A673 (cell line): ENCODE results near the gene RIMS4. TPM values are rescaled to one million over a fixed set of nuclear protein-coding genes. Genes with fewer than 3 reads are reported as not detected.

Source experiments
- BruUV-seq: library from RNA; stranded (reverse); fragments of 400-500 nt; replicated peaks from 2 replicates; lab custom pipeline; 2021; lab: Mats Ljungman, UMichigan
- CTCF ChIA-PET: fragments of 300-600 bp; sonication (Branson Sonifier 250); formaldehyde crosslinking; loops from one replicate; lab custom pipeline; 2022; ENCODE audit warnings: antibody characterized with exemption; lab: Charles Lee
- POLR2A ChIA-PET: fragments of 300-600 bp; sonication (Branson Sonifier 250); formaldehyde crosslinking; loops from one replicate; lab custom pipeline; 2022; ENCODE audit warnings: antibody characterized with exemption; ENCODE audit not compliant: low non-redundant PET; lab: Charles Lee
- DNase-seq: peaks from one replicate; pipeline ENCODE4 v3.0.0-alpha.2; 2015; ENCODE audit warnings: low spot score
- H3K27ac ChIP-seq: fragments of 200-600 bp; sonication (generic); 2 replicates; pipeline ENCODE4 v1.5.1; 2016; ENCODE audit warnings: mixed run types, low read depth, mild to moderate bottlenecking, mixed read lengths, antibody characterized with exemption, low read length; ENCODE audit not compliant: poor library complexity, severe bottlenecking
- H3K27me3 ChIP-seq: fragments of 200-600 bp; sonication (generic); replicated peaks from 2 replicates; pipeline ENCODE4 v1.6.1; 2017; ENCODE audit warnings: mixed run types, low read depth, mild to moderate bottlenecking, mixed read lengths, antibody characterized with exemption, low read length; ENCODE audit not compliant: insufficient read depth, poor library complexity
- H3K36me3 ChIP-seq: fragments of 200-600 bp; sonication (generic); 2 replicates; pipeline ENCODE4 v1.6.1; 2016; ENCODE audit warnings: mixed run types, mild to moderate bottlenecking, mixed read lengths, antibody characterized with exemption, low read length; ENCODE audit not compliant: insufficient read depth, poor library complexity, severe bottlenecking
- H3K4me1 ChIP-seq: fragments of 200-600 bp; sonication (generic); 2 replicates; pipeline ENCODE4 v1.6.1; 2017; ENCODE audit warnings: mixed run types, mild to moderate bottlenecking, mixed read lengths, antibody characterized with exemption, low read length; ENCODE audit not compliant: insufficient read depth, poor library complexity, severe bottlenecking
- H3K4me3 ChIP-seq: fragments of 200-600 bp; sonication (generic); 2 replicates; pipeline ENCODE4 v1.5.1; 2016; ENCODE audit warnings: low read depth, mixed run types, mild to moderate bottlenecking, mixed read lengths, low read length; ENCODE audit not compliant: poor library complexity, severe bottlenecking
- H3K9me3 ChIP-seq: fragments of 200-600 bp; sonication (generic); 2 replicates; pipeline ENCODE4 v1.6.1; 2016; ENCODE audit warnings: mixed run types, low read depth, mild to moderate bottlenecking, mixed read lengths, antibody characterized with exemption, low read length; ENCODE audit not compliant: poor library complexity, severe bottlenecking
- EZH2 ChIP-seq: fragments of 200-600 bp; sonication (generic); IDR thresholded peaks from 2 replicates; pipeline ENCODE4 v1.6.1; 2017; ENCODE audit warnings: borderline replicate concordance, low read depth, mild to moderate bottlenecking, mixed read lengths, antibody characterized with exemption, low read length; ENCODE audit not compliant: poor library complexity, severe bottlenecking
- intact Hi-C: fragments of 100-400 bp; cut with micrococcal nuclease; formaldehyde crosslinking; loops from one replicate; pipeline ENCODE4 v1.10.0; 2022; ENCODE audit not compliant: unreplicated experiment
- total RNA-seq: library from RNA; stranded (reverse); gene quantifications from 2 replicates; pipeline ENCODE4 v1.2.3, GENCODE V29; 2021
- TF ChIP-seq, protein P1 (sequence below): fragments of 300-800, 200-600 bp; sonication (generic); conservative IDR thresholded peaks from 2 replicates; pipeline ENCODE4 v1.5.1; 2017; ENCODE audit warnings: low read depth, mild to moderate bottlenecking, antibody characterized with exemption, low read length, moderate library complexity, mixed read lengths

Gene RIMS4
- total RNA-seq, 1 experiment from 2014 or later = 0.39 TPM

DNA sequence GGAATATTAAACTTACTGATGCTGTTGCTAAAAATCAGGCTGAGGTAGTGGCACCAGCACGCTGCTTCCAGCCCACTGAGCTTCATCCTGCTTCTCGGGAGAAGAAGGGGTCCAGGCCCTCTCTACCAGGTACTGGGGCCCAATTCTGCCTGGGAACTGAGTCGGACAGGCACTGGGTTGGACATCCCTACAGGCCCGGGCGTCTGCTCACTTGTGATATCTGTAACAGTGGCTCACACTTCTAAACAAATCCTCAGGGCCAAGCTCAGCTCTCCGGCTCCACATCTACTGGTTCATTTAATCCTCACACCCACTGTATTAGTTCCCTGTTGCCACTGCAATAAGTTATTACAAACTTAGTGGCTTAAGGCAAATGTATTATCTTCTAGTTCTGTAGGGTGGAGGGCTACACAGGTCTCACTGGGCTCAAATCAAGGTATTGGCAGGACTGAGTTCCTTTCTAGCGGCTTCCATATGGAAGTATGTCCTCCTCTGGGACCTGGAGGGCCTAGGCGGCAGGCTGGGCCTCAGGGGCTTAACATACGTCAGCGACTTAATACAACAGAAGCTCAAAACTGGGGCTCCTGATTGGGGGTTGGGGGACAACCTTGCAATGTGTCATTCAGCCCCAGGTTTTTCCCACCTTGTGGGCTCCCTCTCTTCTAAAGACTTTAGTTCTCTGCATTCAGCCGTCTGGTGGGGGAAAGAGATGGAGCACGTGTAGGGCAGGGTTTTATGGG is 66.3 kb downstream of the RIMS4 start:
- Histone ChIP-seq H3K4me3 (no peak overlapping the region), H3K4me1 (peaks cover 14% of the 10 kb centered on the region), H3K36me3 (no peaks in the 10 kb centered on the region), H3K9me3 (no peaks in the 10 kb centered on the region), H3K27ac (no peak overlapping the region), H3K27me3 (peaks cover 5% of the 10 kb centered on the region)
- intact Hi-C loops = no loop called here
- ChIA-PET CTCF (no interaction called here), POLR2A (no interaction called here)
- no peak for DNase-seq
- no TSS peak for BruUV-seq
- no peak for TF ChIP-seq EZH2
- TF ChIP-seq, protein P1, sequence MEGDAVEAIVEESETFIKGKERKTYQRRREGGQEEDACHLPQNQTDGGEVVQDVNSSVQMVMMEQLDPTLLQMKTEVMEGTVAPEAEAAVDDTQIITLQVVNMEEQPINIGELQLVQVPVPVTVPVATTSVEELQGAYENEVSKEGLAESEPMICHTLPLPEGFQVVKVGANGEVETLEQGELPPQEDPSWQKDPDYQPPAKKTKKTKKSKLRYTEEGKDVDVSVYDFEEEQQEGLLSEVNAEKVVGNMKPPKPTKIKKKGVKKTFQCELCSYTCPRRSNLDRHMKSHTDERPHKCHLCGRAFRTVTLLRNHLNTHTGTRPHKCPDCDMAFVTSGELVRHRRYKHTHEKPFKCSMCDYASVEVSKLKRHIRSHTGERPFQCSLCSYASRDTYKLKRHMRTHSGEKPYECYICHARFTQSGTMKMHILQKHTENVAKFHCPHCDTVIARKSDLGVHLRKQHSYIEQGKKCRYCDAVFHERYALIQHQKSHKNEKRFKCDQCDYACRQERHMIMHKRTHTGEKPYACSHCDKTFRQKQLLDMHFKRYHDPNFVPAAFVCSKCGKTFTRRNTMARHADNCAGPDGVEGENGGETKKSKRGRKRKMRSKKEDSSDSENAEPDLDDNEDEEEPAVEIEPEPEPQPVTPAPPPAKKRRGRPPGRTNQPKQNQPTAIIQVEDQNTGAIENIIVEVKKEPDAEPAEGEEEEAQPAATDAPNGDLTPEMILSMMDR = no peak

DNA sequence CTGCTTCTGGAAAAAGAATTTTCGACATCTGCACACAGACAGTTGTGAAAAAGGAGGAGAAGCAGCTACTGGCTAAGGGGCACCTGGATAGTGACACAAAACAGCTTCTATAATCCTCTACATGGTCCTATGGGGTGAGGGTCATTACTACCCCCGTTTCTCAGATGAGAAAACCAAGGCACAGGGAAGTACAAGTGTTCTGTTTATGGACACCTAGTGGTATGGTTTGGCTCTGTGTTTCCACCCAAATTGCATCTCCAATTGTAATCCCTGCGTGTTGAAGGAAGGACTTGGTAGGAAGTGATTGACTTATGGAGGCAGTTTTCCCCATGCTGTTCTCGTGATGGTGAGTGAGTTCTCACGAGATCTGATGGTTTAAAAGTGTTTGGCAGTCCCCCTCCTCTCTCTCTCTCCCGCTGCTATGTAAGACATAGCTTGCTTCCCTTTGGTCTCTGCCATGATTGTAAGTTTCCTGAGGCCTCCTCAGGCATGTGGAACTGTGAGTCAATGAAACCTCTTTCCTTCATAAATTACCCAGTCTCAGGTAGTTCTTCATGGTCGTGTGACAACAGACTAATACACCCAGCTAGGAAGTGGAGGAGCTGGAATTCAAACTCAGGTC is 67.2 kb downstream of the RIMS4 start:
- no peak overlapping the region for H3K27ac ChIP-seq
- TF ChIP-seq, protein P1 = no peak
- no peak for TF ChIP-seq EZH2
- peaks cover 4% of the 10 kb centered on the region for H3K27me3 ChIP-seq
- no peaks in the 10 kb centered on the region for H3K36me3 ChIP-seq
- DNase-seq = no peak
- POLR2A ChIA-PET = interaction anchor here (0.6 kb wide), 1 partner anchor 115 kb away, joined by 3 read pairs; no protein-coding TSS in a partner anchor
- no TSS peak for BruUV-seq
- CTCF ChIA-PET = no interaction called here
- peaks cover 14% of the 10 kb centered on the region for H3K4me1 ChIP-seq
- no peaks in the 10 kb centered on the region for H3K9me3 ChIP-seq
- H3K4me3 ChIP-seq = no peak overlapping the region
- intact Hi-C loops = no loop called here

DNA sequence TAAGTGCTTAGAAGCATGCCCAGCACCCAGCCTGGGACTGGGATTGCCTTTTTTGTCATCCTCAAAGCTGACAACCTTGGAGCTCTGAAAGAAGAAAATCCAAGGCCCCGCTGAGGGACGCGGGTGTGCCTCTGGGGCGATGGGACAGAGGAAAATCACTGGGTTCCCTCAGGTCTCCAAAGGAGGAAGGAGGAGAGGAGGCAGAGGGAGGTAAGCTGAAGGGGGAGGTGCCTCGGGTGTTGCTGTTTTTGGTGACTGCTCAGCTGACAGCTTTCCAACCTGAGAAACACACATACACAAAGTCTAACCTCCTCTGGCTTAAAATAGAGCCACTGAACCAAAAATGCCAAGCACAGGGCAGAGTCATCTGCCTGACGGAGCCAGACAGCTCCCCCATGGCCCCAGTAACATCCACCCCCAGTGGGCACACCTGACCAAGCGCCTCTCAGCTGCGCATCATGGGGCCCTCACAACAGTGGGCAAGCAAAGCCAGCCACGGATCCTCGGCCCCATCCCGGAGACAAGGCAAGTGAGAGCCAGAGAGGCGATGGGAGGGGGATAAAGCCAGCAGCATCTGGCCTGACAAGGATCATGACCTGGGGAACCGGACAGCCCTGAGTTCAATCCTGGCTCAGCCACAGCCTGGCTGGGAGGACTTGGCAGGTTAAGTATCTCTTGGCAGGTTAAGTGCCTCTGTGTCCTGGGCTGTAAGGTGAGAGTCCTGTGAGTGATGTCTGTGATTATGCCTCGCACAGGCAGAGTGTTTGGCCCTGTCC is 67.9 kb downstream of the RIMS4 start:
- no peak for DNase-seq
- BruUV-seq = no TSS peak
- H3K4me1 ChIP-seq = peaks cover 10% of the 10 kb centered on the region
- H3K27ac ChIP-seq = no peak overlapping the region
- no peaks in the 10 kb centered on the region for H3K9me3 ChIP-seq
- CTCF ChIA-PET = no interaction called here
- POLR2A ChIA-PET = interaction anchor here (0.6 kb wide), 1 partner anchor 115 kb away, joined by 3 read pairs; no protein-coding TSS in a partner anchor
- H3K4me3 ChIP-seq = no peak overlapping the region
- intact Hi-C loops = no loop called here
- H3K27me3 ChIP-seq = peaks cover 4% of the 10 kb centered on the region
- no peaks in the 10 kb centered on the region for H3K36me3 ChIP-seq
- TF ChIP-seq EZH2 = no peak
- TF ChIP-seq, protein P1 = no peak
